Skeletal muscle tissue (tissue), 4 donors: ENCODE measurements around the gene PHC1. TPM values are rescaled to one million over a fixed set of nuclear protein-coding genes. Genes with fewer than 3 reads are reported as not detected.

Source experiments
- H3K27ac ChIP-seq: one replicate; pipeline ENCODE4 v1.7.0; 2013; ENCODE audit warnings: mild to moderate bottlenecking, low read depth, low read length, inconsistent platforms
- H3K27me3 ChIP-seq, 3 donors: one replicate each; pipeline ENCODE4 v1.7.0; 2013; ENCODE audit warnings: low read length in 3 of 3; ENCODE audit not compliant: control insufficient read depth in 3 of 3, insufficient read depth in 3 of 3
- H3K36me3 ChIP-seq, 3 donors: one replicate each; pipeline ENCODE4 v1.7.0; 2013; ENCODE audit warnings: low read length in 3 of 3; ENCODE audit not compliant: control insufficient read depth in 3 of 3, insufficient read depth in 3 of 3
- H3K4me1 ChIP-seq, 3 donors: one replicate each; pipeline ENCODE4 v1.7.0; 2013; ENCODE audit warnings: low read length in 3 of 3, mild to moderate bottlenecking in 3 of 3; ENCODE audit not compliant: control insufficient read depth in 3 of 3, insufficient read depth in 3 of 3
- H3K4me3 ChIP-seq, 3 donors: one replicate each; pipeline ENCODE4 v1.7.0; 2013; ENCODE audit warnings: low read length in 3 of 3
- H3K9ac ChIP-seq, 3 donors: one replicate each; pipeline ENCODE4 v1.7.0; 2013; ENCODE audit warnings: low read length in 3 of 3, mild to moderate bottlenecking in 3 of 3, moderate library complexity in 2 of 3, low read depth in 1 of 3
- H3K9me3 ChIP-seq, 3 donors: one replicate each; pipeline ENCODE4 v1.7.0; 2013; ENCODE audit warnings: low read length in 3 of 3; ENCODE audit not compliant: control insufficient read depth in 3 of 3
- total RNA-seq: library from RNA; depleted of rRNA; stranded (reverse); fragments of >200 nt; gene quantifications from one replicate; pipeline ENCODE4 v1.2.3, GENCODE V29; 2014
- donor health status: Osteomylitis.

PHC1 gene
- total RNA-seq, 1 donor from 2014 or later: 15.1 TPM

DNA sequence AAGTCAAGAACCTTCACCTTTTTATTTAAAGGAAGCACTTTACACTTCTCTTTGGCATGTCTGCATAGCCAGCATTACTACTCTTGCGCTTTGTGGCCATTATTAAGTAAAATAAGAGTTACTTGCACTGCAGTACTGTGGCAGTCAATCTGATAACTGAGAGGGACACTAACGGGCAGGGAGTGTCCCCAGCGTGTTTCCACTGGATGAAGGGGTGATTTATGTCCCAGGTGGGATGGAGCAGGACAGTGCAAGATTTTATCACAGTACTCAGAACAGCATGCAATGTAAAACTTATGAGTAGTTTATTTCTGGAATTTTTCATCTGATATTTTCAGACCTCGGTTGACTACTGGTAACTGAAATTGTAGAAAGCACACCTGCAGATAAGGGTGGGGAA is 43.3 kb downstream of the PHC1 start:
- Histone ChIP-seq H3K9me3 (peaks cover 0 to 2% (median 0%) of the 10 kb centered on the region in 3 donors), H3K9ac (no peak overlapping the region), H3K27me3 (no peaks in the 10 kb centered on the region), H3K4me3 (no peak overlapping the region), H3K36me3 (peaks cover 6 to 12% (median 11%) of the 10 kb centered on the region in 3 donors), H3K4me1 (no peaks in the 10 kb centered on the region), H3K27ac (no peak overlapping the region)

DNA sequence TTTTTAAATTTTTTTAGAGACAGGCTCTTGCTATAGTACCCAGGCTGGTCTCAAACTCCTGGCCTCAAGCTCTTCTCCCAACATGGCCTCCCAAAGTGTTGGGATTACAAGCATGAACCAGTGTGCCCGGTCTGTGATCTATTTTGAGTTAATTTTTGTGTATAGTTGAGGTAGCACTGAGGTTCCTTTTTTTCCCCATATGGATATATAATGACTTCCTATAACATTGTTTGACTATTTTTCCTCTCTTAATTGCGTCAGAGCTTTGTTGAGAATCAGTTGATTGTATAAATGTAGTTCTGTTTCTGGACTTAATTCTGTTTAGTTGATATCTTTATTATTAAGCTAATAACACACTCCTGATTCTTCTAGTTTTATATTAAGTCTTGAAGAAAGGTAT is 43.8 kb downstream of the PHC1 start:
- no peaks in the 10 kb centered on the region for H3K9me3 ChIP-seq
- peaks cover 6 to 10% (median 9%) of the 10 kb centered on the region in 3 donors for H3K36me3 ChIP-seq
- no peak overlapping the region for H3K4me3 ChIP-seq
- H3K9ac ChIP-seq: no peak overlapping the region
- no peaks in the 10 kb centered on the region for H3K4me1 ChIP-seq
- no peak overlapping the region for H3K27ac ChIP-seq
- H3K27me3 ChIP-seq: no peaks in the 10 kb centered on the region

DNA sequence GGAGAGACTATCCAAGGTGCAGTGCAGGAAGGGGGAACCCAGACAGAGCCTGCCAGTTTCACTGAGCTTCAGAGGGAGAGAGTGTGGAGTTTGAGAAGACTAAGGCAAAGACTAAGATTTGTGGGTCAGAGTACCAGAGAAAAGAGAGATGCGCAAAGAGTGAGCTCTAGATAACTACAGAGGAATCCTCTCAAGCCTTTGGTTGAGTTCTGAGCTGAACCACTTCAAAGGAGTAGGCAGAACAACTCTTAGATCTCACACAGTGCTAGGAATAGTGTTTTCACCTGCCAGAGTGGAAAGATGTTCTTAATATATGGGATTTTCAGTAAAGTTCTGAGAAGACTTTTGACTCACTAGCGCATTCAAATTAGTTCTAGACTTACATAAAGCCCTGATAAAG is 45.9 kb downstream of the PHC1 start:
- Histone ChIP-seq H3K9ac (no peak overlapping the region), H3K27me3 (no peaks in the 10 kb centered on the region), H3K4me3 (no peak overlapping the region), H3K27ac (no peak overlapping the region), H3K4me1 (no peaks in the 10 kb centered on the region), H3K36me3 (peaks cover 6 to 8% (median 6%) of the 10 kb centered on the region in 3 donors), H3K9me3 (no peaks in the 10 kb centered on the region)

DNA sequence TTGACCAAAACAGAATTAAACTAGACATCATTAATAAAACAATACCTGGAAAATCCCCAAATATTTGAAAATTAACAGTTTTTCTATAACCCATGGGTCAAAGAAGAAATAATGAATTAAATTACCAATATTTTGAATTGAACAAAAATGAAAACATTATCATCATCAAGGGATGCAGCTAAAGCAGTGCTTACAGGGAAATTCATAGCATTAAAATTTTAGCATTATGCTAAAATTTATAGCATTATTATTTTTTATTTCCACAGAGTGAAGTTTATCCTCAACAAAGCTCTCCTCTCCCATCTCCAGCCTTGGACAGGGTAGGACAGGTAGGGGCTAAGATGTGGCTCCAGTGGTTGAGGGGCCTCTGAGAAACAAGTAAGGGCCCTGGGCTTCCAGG is 54.5 kb downstream of the PHC1 start:
- H3K27me3 ChIP-seq: no peaks in the 10 kb centered on the region
- H3K9me3 ChIP-seq: peaks cover 0 to 4% (median 2%) of the 10 kb centered on the region in 3 donors
- peaks cover 0 to 2% (median 0%) of the 10 kb centered on the region in 3 donors for H3K36me3 ChIP-seq
- no peak overlapping the region for H3K4me3 ChIP-seq
- no peak overlapping the region for H3K9ac ChIP-seq
- no peaks in the 10 kb centered on the region for H3K4me1 ChIP-seq
- no peak overlapping the region for H3K27ac ChIP-seq

DNA sequence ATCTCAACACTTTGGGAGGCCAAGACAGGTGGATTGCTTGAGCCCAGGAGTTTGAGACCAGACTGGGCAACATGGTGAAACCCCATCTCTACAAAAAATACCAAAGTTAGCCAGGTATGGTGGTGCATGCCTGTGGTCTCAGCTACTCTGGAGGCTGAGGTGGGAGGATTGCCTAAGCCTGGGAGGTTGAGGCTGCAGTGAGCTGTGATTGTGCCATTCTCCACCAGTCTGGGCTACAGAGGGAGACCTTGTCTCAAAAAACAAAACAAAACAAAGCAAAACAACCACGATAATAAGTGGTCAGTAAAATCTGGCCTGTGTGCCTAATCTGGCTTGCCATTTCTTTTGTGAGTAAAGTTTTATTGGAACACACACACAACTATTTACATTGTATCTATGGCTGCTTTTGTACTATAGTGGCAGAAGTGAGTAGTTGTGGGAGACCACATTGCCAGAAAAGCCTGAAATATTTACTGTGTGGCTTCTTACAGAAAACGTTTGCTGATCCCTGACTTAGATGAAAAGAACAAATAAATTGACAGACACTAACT is 55.6 kb downstream of the PHC1 start:
- no peak overlapping the region for H3K4me3 ChIP-seq
- no peak overlapping the region for H3K27ac ChIP-seq
- H3K9me3 ChIP-seq: peaks cover 0 to 4% (median 2%) of the 10 kb centered on the region in 3 donors
- H3K9ac ChIP-seq: no peak overlapping the region
- H3K36me3 ChIP-seq: peaks cover 0 to 2% (median 0%) of the 10 kb centered on the region in 3 donors
- no peaks in the 10 kb centered on the region for H3K27me3 ChIP-seq
- H3K4me1 ChIP-seq: no peaks in the 10 kb centered on the region

DNA sequence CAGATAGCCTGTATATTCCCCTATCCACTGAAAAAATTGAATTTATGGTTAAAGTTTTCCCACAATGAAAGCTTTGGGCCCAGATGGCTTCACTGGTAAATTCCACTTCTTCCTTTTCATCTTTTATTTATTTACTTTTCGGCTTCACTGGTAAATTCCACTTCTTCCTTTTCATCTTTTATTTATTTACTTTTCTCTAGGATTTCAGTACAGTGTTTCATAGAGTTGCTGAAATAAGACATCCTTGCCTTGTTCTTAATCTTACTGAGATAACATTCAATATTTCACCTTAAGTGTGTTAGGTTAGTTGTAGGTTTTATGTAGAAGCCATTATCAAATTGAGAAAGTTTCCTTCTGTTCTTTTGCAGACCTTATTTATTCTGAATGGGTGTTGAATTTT is 56.1 kb downstream of the PHC1 start:
- no peak overlapping the region for H3K27ac ChIP-seq
- H3K9me3 ChIP-seq: peaks cover 0 to 4% (median 2%) of the 10 kb centered on the region in 3 donors
- H3K9ac ChIP-seq: no peak overlapping the region
- no peaks in the 10 kb centered on the region for H3K27me3 ChIP-seq
- no peaks in the 10 kb centered on the region for H3K4me1 ChIP-seq
- peaks cover 0 to 2% (median 0%) of the 10 kb centered on the region in 3 donors for H3K36me3 ChIP-seq
- no peak overlapping the region for H3K4me3 ChIP-seq

DNA sequence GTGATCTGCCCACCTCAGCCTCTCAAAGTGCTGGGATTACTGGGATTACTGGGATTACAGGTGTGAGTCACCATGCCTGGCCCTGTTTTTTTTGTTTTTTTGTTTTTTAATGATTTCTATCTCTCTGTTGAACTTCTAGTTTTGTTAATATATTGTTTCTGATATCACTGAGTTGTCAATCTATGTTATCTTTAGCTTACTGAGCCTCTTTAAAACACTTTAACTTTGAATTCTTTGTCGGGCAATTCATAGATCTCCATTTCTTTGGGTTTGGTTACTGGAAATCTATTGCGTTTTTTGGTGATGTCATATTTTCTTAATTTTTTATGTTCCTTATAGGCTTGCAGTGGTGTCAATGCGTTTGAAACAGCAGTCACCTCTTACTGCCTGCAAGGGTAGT is 65.8 kb downstream of the PHC1 start:
- H3K27me3 ChIP-seq: no peaks in the 10 kb centered on the region
- no peak overlapping the region for H3K27ac ChIP-seq
- H3K9ac ChIP-seq: no peak overlapping the region
- H3K4me3 ChIP-seq: peak overlapping the region in 1 of 3 donors; percentile 41
- peaks cover 4 to 5% (median 5%) of the 10 kb centered on the region in 3 donors for H3K36me3 ChIP-seq
- H3K4me1 ChIP-seq: no peaks in the 10 kb centered on the region
- H3K9me3 ChIP-seq: peaks cover 6 to 7% (median 7%) of the 10 kb centered on the region in 3 donors

DNA sequence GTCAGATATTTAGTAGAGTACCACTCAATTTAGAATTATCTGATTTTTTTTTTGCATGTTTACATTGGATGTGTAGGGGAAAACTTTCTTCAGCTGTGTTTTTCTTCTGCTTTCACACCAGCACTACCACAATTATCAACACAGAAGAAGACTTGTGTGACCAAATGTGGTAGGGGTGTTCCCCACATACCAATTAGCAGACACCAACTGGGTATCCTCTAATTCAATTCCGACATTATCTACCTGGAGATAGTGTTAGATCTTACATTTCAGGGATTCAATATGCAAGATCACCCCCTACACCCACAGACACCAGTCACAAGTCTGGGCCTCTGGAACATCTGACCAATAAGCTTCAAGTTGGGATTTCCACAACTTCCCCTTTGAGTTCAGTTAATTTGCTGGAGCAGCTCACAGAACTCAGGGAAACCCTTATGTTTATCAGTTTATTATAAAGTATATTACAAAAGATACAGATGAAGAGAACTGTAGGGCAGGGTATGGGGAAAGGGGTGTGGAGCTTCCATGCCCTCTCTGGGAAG is 71.0 kb downstream of the PHC1 start:
- Histone ChIP-seq H3K9ac (no peak overlapping the region), H3K36me3 (peaks cover 4 to 5% (median 5%) of the 10 kb centered on the region in 3 donors), H3K9me3 (peaks cover 5 to 7% (median 6%) of the 10 kb centered on the region in 3 donors), H3K27ac (no peak overlapping the region), H3K4me3 (no peak overlapping the region), H3K27me3 (no peaks in the 10 kb centered on the region), H3K4me1 (no peaks in the 10 kb centered on the region)

DNA sequence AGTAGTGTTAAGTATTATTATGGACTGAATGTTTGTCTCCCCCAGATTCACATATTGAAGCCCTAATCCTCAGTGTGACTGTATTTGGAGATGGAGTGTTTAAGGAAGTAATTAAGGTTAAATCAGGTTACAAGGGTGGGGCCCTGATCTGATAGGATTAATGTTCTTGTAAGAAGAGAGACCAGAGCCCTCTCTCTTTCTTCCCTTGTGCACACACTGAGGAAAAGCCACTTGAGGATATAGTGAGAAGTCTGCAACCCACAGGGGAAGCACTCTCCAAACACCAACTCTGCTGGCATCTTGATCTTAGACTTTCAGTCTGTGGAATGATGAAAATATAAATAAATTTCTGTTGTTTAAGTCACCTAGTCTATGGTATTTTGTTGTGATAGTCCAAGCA is 72.9 kb downstream of the PHC1 start:
- H3K36me3 ChIP-seq: no peaks in the 10 kb centered on the region
- no peaks in the 10 kb centered on the region for H3K4me1 ChIP-seq
- H3K27ac ChIP-seq: no peak overlapping the region
- no peak overlapping the region for H3K4me3 ChIP-seq
- H3K27me3 ChIP-seq: no peaks in the 10 kb centered on the region
- no peak overlapping the region for H3K9ac ChIP-seq
- H3K9me3 ChIP-seq: no peaks in the 10 kb centered on the region

DNA sequence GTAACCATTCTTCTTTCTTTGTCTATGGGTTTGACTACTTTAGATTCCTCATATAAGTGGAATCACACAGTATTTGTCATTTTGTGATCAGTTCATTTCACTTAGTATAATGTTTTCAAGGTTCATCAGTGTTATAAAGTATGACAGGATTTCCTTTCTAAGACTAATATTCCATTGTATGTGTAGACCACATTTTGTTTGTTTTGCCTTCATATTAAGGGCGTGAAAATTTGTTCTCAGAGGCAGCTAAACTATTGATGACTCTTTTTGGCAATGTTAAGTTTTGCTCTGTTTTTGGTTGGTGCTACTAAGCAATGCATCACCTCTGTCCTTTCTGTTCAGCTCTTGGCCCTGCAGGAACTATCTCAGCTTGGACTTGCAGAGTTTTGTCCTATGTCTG is 73.4 kb downstream of the PHC1 start:
- Histone ChIP-seq H3K36me3 (no peaks in the 10 kb centered on the region), H3K9me3 (no peaks in the 10 kb centered on the region), H3K4me1 (no peaks in the 10 kb centered on the region), H3K4me3 (no peak overlapping the region), H3K27me3 (no peaks in the 10 kb centered on the region), H3K9ac (no peak overlapping the region), H3K27ac (no peak overlapping the region)
